ENCODE data around the gene PHACTR3. TPM values are rescaled to one million over a fixed set of nuclear protein-coding genes. Genes with fewer than 3 reads are reported as not detected.

PHACTR3 gene
- total and polyA plus RNA-seq, 2 donors = 2.9 to 35.8 TPM

DNA sequence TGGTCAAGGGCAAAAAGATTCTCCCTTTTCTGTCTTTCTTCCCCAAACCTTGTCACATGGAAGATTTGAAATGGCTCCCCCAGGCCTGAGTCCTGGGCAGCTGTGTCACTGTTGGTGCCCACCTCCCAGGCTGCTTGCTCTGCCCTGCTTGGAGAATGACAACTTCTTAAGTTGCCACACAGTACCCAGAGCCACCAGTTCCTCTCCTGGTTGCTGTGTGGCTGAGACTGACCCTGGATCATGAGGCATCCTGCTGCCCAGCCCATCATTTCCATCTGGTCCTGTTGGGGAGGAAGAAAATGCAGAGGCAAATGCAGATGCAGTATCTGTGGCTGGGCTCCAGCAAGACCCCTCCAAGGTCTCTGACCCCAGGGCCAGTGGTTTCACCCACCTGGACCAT lies 113.7 kb downstream of the PHACTR3 start:
- H3K27me3 ChIP-seq (ENCODE audit: control insufficient read depth in 2 of 2, insufficient read depth in 1 of 2, low read length in 1 of 2) = no peaks in the 10 kb centered on the region
- DNase-seq (ENCODE audit: low read depth in 6 of 9, low spot score in 9 of 9) = no peak
- H3K27ac ChIP-seq (ENCODE audit: low read depth in 1 of 2, low read length in 1 of 2) = no peak overlapping the region
- H3K4me1 ChIP-seq (ENCODE audit: control insufficient read depth in 2 of 2, insufficient read depth in 2 of 2, low read length in 2 of 2) = no peaks in the 10 kb centered on the region
- H3K4me3 ChIP-seq (ENCODE audit: low read length in 2 of 2) = no peak overlapping the region
- no peaks in the 10 kb centered on the region for H3K36me3 ChIP-seq (ENCODE audit: control insufficient read depth in 2 of 2, insufficient read depth in 2 of 2, low read length in 1 of 2)
- H3K9me3 ChIP-seq (ENCODE audit: control insufficient read depth in 2 of 2, insufficient read depth in 1 of 2, low read length in 1 of 2) = no peaks in the 10 kb centered on the region

DNA sequence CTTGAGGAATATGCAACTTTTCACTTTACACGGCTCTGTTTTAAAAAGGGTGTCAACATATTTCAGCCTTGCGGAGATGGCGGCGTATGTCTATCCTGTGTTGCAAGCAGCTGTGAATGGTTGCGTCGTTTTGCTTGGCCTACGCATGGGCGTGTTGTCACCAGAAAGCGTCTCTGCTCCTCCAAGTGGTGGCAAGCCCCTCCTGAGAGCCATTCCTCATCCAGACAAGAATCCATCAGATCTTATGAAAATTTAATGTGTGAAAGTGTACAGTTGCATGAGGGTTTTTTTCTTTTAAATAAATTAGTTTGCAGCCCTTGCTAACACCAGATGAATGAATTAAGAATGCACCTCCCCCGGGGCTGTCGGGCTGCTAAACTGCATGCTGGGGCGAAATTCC lies 114.4 kb downstream of the PHACTR3 start:
- no peaks in the 10 kb centered on the region for H3K9me3 ChIP-seq (ENCODE audit: control insufficient read depth in 2 of 2, insufficient read depth in 1 of 2, low read length in 1 of 2)
- H3K4me3 ChIP-seq (ENCODE audit: low read length in 2 of 2) = no peak overlapping the region

DNA sequence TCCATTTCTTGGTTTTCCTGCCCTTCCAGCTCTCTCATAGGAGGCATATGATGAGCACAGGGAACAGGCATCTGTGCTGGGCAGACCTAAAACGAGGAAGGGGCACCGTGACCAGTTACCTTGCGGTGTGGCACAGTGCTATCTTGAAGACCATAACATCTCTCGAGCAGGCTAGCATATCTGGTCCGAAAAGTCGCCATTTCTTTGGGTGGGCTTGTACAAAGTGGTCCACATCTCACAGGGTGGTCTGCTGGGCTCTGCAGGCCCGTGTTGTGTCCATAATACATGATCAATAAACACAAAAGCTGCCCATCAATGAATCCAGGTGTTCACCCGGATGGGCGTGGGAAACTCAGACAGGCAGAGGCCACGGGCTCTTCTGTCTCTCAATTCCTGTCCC lies 115.7 kb downstream of the PHACTR3 start:
- H3K4me1 ChIP-seq (ENCODE audit: control insufficient read depth in 2 of 2, insufficient read depth in 2 of 2, low read length in 2 of 2) = no peaks in the 10 kb centered on the region
- 92% methylated on average over 10 of the region's 10 CpGs for WGBS
- no peaks in the 10 kb centered on the region for H3K36me3 ChIP-seq (ENCODE audit: control insufficient read depth in 2 of 2, insufficient read depth in 2 of 2, low read length in 1 of 2)
- no peak for DNase-seq (ENCODE audit: low read depth in 6 of 9, low spot score in 9 of 9)
- no peaks in the 10 kb centered on the region for H3K9me3 ChIP-seq (ENCODE audit: control insufficient read depth in 2 of 2, insufficient read depth in 1 of 2, low read length in 1 of 2)
- H3K27ac ChIP-seq (ENCODE audit: low read depth in 1 of 2, low read length in 1 of 2) = no peak overlapping the region
- no peaks in the 10 kb centered on the region for H3K27me3 ChIP-seq (ENCODE audit: control insufficient read depth in 2 of 2, insufficient read depth in 1 of 2, low read length in 1 of 2)
- H3K4me3 ChIP-seq (ENCODE audit: low read length in 2 of 2) = no peak overlapping the region

More for the DNA sequence above, 114.4 kb downstream of the PHACTR3 start:
- no peaks in the 10 kb centered on the region for H3K36me3 ChIP-seq (ENCODE audit: control insufficient read depth in 2 of 2, insufficient read depth in 2 of 2, low read length in 1 of 2)
- no peak for DNase-seq (ENCODE audit: low read depth in 6 of 9, low spot score in 9 of 9)
- 91% methylated on average over 12 of the region's 12 CpGs for WGBS
- no peaks in the 10 kb centered on the region for H3K4me1 ChIP-seq (ENCODE audit: control insufficient read depth in 2 of 2, insufficient read depth in 2 of 2, low read length in 2 of 2)
- H3K27me3 ChIP-seq (ENCODE audit: control insufficient read depth in 2 of 2, insufficient read depth in 1 of 2, low read length in 1 of 2) = no peaks in the 10 kb centered on the region
- H3K27ac ChIP-seq (ENCODE audit: low read depth in 1 of 2, low read length in 1 of 2) = no peak overlapping the region

DNA sequence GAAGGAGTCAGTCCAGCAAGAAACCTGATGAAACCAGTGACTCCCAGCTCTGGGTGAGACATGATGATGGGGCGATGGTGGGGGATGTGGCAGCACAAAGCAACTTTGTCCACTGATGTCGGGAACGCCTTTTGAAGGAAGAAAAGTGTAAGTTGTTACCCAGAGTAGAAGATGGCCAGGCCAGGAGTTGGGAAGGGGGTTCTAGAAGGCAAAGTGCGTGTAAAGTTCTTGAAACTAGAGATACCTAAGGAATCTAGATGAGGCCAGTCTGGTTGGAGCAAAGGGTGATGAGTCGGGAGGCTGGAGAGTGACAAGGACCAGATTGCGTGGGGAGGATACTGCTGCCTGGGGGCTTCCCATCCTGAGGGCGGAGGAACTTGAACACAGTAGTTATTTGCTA lies 117.0 kb downstream of the PHACTR3 start:
- no peak overlapping the region for H3K4me3 ChIP-seq (ENCODE audit: low read length in 2 of 2)

DNA sequence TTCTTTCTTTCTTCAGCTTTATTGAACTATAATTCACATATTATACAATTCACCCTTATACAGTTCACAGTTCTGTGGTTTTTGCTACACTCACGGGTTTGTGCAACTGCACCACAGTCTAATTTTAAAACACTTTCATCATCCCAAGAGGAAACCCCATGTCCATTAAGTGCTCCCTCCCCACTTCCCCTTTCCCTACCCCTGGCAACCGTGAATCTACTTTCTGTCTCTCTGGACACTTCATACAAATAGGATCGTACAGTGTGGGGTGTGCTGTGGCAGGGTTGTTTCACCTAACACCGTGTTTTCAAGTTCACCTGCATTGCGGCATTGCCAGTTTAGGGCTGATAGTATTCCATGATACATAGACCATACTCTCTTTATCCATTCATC lies 118.8 kb downstream of the PHACTR3 start:
- no peaks in the 10 kb centered on the region for H3K27me3 ChIP-seq (ENCODE audit: control insufficient read depth in 2 of 2, insufficient read depth in 1 of 2, low read length in 1 of 2)

More for the DNA sequence above, 117.0 kb downstream of the PHACTR3 start:
- Histone ChIP-seq H3K27ac (ENCODE audit: low read depth in 1 of 2, low read length in 1 of 2) (no peak overlapping the region), H3K36me3 (ENCODE audit: control insufficient read depth in 2 of 2, insufficient read depth in 2 of 2, low read length in 1 of 2) (no peaks in the 10 kb centered on the region), H3K4me1 (ENCODE audit: control insufficient read depth in 2 of 2, insufficient read depth in 2 of 2, low read length in 2 of 2) (no peaks in the 10 kb centered on the region), H3K27me3 (ENCODE audit: control insufficient read depth in 2 of 2, insufficient read depth in 1 of 2, low read length in 1 of 2) (no peaks in the 10 kb centered on the region), H3K9me3 (ENCODE audit: control insufficient read depth in 2 of 2, insufficient read depth in 1 of 2, low read length in 1 of 2) (no peaks in the 10 kb centered on the region)
- no peak for DNase-seq (ENCODE audit: low read depth in 6 of 9, low spot score in 9 of 9)
- WGBS = 94% methylated on average over 7 of the region's 7 CpGs

DNA sequence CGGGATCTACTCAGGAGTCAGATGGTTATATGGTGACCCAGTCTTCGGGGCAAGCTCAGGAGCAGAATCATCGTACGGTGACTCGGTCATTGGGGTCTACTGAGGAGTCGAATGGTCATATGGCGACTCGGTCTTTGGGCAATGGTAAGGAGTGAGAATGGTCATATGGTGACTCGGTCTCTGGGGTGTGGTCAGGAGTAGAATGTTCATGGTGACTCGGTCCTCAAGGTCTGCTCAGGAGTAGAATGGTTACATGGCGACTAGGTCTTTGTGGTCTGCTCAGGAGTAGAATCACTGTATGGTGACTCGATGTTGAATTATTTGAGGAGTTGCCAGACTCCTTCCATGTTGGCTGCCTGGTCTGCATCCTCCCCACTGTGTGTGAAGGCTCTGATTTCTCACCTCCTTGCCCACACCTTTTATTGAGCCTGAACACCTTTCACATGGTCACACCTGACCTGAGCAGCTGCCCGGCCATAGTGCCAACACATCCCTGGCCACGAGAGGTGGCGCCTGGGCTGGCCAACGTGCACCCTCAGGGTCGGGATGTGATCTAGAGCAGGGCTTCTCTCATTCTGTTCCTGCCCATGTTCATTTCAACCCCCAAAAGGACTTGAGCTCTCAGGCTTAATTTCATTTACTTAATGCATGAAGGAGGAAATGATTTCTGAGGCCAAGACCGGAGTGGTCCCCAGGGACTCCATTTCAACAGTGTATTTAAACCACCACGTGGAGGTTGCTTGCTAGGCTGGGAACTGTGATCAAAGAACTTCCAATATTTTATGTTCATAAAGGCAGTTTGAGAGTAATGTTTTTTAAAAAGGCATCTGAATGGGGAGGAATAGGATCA lies 119.5 kb downstream of the PHACTR3 start:
- WGBS = 91% methylated on average over 19 of the region's 19 CpGs
- Histone ChIP-seq H3K36me3 (ENCODE audit: control insufficient read depth in 2 of 2, insufficient read depth in 2 of 2, low read length in 1 of 2) (no peaks in the 10 kb centered on the region), H3K27ac (ENCODE audit: low read depth in 1 of 2, low read length in 1 of 2) (no peak overlapping the region), H3K27me3 (ENCODE audit: control insufficient read depth in 2 of 2, insufficient read depth in 1 of 2, low read length in 1 of 2) (no peaks in the 10 kb centered on the region), H3K9me3 (ENCODE audit: control insufficient read depth in 2 of 2, insufficient read depth in 1 of 2, low read length in 1 of 2) (no peaks in the 10 kb centered on the region), H3K4me3 (ENCODE audit: low read length in 2 of 2) (no peak overlapping the region), H3K4me1 (ENCODE audit: control insufficient read depth in 2 of 2, insufficient read depth in 2 of 2, low read length in 2 of 2) (no peaks in the 10 kb centered on the region)
- DNase-seq (ENCODE audit: low read depth in 6 of 9, low spot score in 9 of 9) = no peak

More for the DNA sequence above, 118.8 kb downstream of the PHACTR3 start:
- WGBS = 37% methylated on average over 5 of the region's 5 CpGs
- Histone ChIP-seq H3K36me3 (ENCODE audit: control insufficient read depth in 2 of 2, insufficient read depth in 2 of 2, low read length in 1 of 2) (no peaks in the 10 kb centered on the region), H3K27ac (ENCODE audit: low read depth in 1 of 2, low read length in 1 of 2) (no peak overlapping the region), H3K9me3 (ENCODE audit: control insufficient read depth in 2 of 2, insufficient read depth in 1 of 2, low read length in 1 of 2) (no peaks in the 10 kb centered on the region), H3K4me3 (ENCODE audit: low read length in 2 of 2) (no peak overlapping the region), H3K4me1 (ENCODE audit: control insufficient read depth in 2 of 2, insufficient read depth in 2 of 2, low read length in 2 of 2) (no peaks in the 10 kb centered on the region)
- DNase-seq (ENCODE audit: low read depth in 6 of 9, low spot score in 9 of 9) = no peak

DNA sequence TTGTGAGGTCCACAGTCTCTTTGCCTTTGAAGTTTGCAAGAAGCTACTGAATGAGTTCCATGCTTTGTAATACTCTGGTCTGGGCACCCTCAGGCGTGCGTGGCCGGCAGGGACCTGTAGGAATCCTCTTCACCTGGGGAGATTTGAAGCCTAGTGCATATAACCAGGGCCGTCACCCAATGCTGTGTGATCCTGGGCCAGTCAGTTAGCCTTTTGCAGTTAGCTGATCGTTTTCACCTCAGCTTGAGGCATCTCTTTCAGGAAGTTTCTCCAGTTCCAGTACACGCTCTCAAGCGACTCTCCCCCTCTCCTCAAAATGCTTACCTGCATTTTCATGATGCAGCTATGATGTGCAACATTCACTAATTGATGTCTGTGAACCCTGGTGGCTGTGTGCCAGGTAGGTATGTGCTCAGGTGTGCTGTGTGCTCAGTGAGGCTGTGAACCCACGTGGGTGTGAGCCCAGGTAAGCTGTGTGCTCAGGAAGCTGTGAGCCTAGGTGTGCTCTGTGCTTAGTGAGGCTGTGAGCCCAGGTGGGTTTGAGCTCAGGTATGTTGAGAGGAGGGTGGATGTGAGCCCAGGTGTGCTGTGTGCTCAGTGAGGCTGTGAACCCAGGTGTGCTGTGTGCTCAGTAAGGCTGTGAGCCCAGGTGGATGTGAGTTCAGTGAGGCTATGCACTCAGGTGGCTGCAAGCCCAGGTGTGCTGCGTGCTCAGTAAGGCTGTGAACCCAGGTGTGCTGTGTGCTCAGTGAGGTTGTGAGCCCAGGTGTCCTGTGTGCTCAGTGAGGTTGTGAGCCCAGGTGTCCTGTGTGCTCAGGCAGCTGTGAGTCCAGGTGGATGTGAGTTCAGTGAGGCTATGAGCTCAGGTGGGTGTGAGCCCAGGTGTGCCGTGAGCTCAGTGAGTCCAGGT lies 120.4 kb downstream of the PHACTR3 start:
- H3K27me3 ChIP-seq (ENCODE audit: control insufficient read depth in 2 of 2, insufficient read depth in 1 of 2, low read length in 1 of 2) = no peaks in the 10 kb centered on the region
- H3K36me3 ChIP-seq (ENCODE audit: control insufficient read depth in 2 of 2, insufficient read depth in 2 of 2, low read length in 1 of 2) = no peaks in the 10 kb centered on the region
- 62% methylated on average over 10 of the region's 10 CpGs for WGBS
- H3K27ac ChIP-seq (ENCODE audit: low read depth in 1 of 2, low read length in 1 of 2) = no peak overlapping the region
- no peaks in the 10 kb centered on the region for H3K9me3 ChIP-seq (ENCODE audit: control insufficient read depth in 2 of 2, insufficient read depth in 1 of 2, low read length in 1 of 2)
- no peak overlapping the region for H3K4me3 ChIP-seq (ENCODE audit: low read length in 2 of 2)
- no peak for DNase-seq (ENCODE audit: low read depth in 6 of 9, low spot score in 9 of 9)
- H3K4me1 ChIP-seq (ENCODE audit: control insufficient read depth in 2 of 2, insufficient read depth in 2 of 2, low read length in 2 of 2) = no peaks in the 10 kb centered on the region

DNA sequence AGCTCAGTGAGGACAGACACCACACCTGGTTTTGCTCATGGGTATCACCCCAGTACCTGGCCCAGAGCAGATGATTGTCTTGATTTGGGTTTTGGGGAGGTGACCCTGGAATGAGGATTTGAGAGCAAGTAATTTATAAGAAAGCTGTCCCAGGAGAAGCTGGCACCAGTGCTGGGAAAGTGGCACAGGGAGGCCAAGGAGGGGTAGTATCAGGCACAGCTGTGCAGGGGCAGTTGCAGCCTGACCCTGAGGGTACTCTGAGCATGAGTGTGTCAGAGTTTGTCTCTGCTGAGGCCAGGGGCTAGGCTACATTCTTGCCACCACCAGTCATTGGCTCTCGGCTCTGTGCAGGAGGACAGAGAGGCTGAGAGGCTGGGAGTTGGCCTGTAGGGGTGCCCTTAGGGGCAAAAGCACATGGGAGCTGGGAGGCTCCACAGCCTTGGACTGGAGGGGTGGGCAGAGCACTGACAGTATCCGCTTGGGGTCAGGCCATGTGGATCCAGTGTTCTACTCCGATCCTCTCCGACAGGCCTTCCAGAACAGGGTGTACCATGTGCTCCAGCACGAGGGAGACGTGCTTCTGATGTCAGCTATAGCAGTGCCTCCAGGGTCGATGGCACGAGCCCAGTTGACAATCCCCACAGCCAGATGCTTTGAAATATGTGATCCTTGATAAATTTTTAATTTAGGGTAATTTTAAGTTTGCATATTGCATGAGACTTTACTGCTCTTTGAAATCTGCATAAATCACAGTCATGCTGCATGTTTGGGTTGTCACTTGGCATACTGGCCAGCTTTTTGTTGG lies 121.3 kb downstream of the PHACTR3 start:
- no peak overlapping the region for H3K27ac ChIP-seq (ENCODE audit: low read depth in 1 of 2, low read length in 1 of 2)
- no peaks in the 10 kb centered on the region for H3K4me1 ChIP-seq (ENCODE audit: control insufficient read depth in 2 of 2, insufficient read depth in 2 of 2, low read length in 2 of 2)
- no peak overlapping the region for H3K4me3 ChIP-seq (ENCODE audit: low read length in 2 of 2)
- no peaks in the 10 kb centered on the region for H3K36me3 ChIP-seq (ENCODE audit: control insufficient read depth in 2 of 2, insufficient read depth in 2 of 2, low read length in 1 of 2)
- no peak for DNase-seq (ENCODE audit: low read depth in 6 of 9, low spot score in 9 of 9)
- 93% methylated on average over 8 of the region's 8 CpGs for WGBS
- no peaks in the 10 kb centered on the region for H3K27me3 ChIP-seq (ENCODE audit: control insufficient read depth in 2 of 2, insufficient read depth in 1 of 2, low read length in 1 of 2)
- no peaks in the 10 kb centered on the region for H3K9me3 ChIP-seq (ENCODE audit: control insufficient read depth in 2 of 2, insufficient read depth in 1 of 2, low read length in 1 of 2)

All from thymus (tissue), 11 donors.